LHCN-M2 (cell line): ENCODE data around the gene CAPN5. TPM values are rescaled to one million over a fixed set of nuclear protein-coding genes. Genes with fewer than 3 reads are reported as not detected.
"Not testable (repeated sequence)": the region's sequence is repeated elsewhere in the genome, so short reads cannot be mapped to it uniquely, and the experiment has no call there.

ENCODE experiments used
- DNase-seq: peaks from one replicate; pipeline ENCODE4 v3.0.0-alpha.2; 2012; ENCODE audit warnings: low read depth
- polyA plus RNA-seq: library from polyadenylated mRNA; unstranded; fragments of >200 nt; gene quantifications from one replicate; pipeline ENCODE4 v1.2.1, GENCODE V29; 2012; ENCODE audit warnings: missing spikeins
- total RNA-seq: library from RNA; depleted of rRNA; stranded (reverse); fragments of >200 nt; gene quantifications from 2 replicates; pipeline ENCODE4 v1.2.3, GENCODE V29; 2014; rRNA removed

Gene CAPN5
- total RNA-seq, result 36.7 and 42.5 TPM in 2 replicates
- polyA plus RNA-seq, result 25.9 TPM

GRCh38 chr11:77066229-77067042 lies at the start of gene CAPN5:
Gene CAPN5 (plus strand): TSS chr11:77066971. CDS start chr11:77084887, 17,916 bp downstream.
- peak; percentile 90 for DNase-seq

GRCh38 chr11:77018396-77018924 lies 48.3 kb upstream of the CAPN5 start:
- DNase-seq, result not testable (repeated sequence)

- DNase-seq, result peak; percentile 46
Measured at GRCh38 chr11:77019976-77020595, 46.7 kb upstream of the CAPN5 start.

GRCh38 chr11:77020734-77021133 lies 46.0 kb upstream of the CAPN5 start:
- no peak for DNase-seq

- no peak for DNase-seq
Measured at GRCh38 chr11:77024745-77025144, 42.0 kb upstream of the CAPN5 start.

GRCh38 chr11:77026221-77026620 lies 40.5 kb upstream of the CAPN5 start:
- DNase-seq, result no peak

- DNase-seq, result no peak
Measured at GRCh38 chr11:77026743-77027142, 40.0 kb upstream of the CAPN5 start.

- DNase-seq, result no peak
Measured at GRCh38 chr11:77027275-77027674, 39.5 kb upstream of the CAPN5 start.

- DNase-seq, result no peak
Measured at GRCh38 chr11:77029829-77030228, 36.9 kb upstream of the CAPN5 start.

GRCh38 chr11:77030834-77031414 lies 35.8 kb upstream of the CAPN5 start:
- DNase-seq, result no peak

GRCh38 chr11:77031599-77031998 lies 35.2 kb upstream of the CAPN5 start:
- no peak for DNase-seq

GRCh38 chr11:77035039-77035438 lies 31.7 kb upstream of the CAPN5 start:
- DNase-seq, result no peak

- no peak for DNase-seq
Measured at GRCh38 chr11:77035580-77035979, 31.2 kb upstream of the CAPN5 start.

GRCh38 chr11:77036398-77036797 lies 30.4 kb upstream of the CAPN5 start:
- DNase-seq, result no peak

- no peak for DNase-seq
Measured at GRCh38 chr11:77037057-77037456, 29.7 kb upstream of the CAPN5 start.

GRCh38 chr11:77038029-77038824 lies 28.5 kb upstream of the CAPN5 start:
- no peak for DNase-seq

- no peak for DNase-seq
Measured at GRCh38 chr11:77038825-77039326, 27.9 kb upstream of the CAPN5 start.

GRCh38 chr11:77039491-77040400 lies 27.0 kb upstream of the CAPN5 start:
- peak; percentile 39 for DNase-seq

GRCh38 chr11:77040401-77040777 lies 26.4 kb upstream of the CAPN5 start:
- no peak for DNase-seq

- no peak for DNase-seq
Measured at GRCh38 chr11:77040889-77041288, 25.9 kb upstream of the CAPN5 start.
